GM18511 (cell line): Measurements from ENCODE around the gene EEF1A2.

Experiments used
- ATAC-seq: cut with Tn5 transposase; IDR thresholded peaks from one replicate; pipeline ENCODE4 v1.9.1; 2021; ENCODE audit warnings: mild to moderate bottlenecking, moderate library complexity; ENCODE audit not compliant: unreplicated experiment

Gene EEF1A2

DNA sequence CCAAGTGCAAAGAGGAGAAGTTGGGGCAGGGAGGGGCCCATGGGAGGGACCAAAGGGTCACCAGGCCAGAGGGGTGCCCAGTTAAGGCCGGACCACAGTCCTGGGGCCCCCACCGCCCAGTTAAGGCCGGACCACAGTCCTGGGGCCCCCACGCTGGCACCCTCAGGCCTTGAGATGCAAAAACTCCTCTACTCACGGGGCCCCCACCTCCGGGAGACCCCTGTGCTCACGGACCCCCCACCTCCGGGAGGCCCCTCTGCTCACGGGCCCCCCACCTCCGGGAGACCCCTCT, 43.4 kb downstream of the EEF1A2 start:
- ATAC-seq, result no peak

DNA sequence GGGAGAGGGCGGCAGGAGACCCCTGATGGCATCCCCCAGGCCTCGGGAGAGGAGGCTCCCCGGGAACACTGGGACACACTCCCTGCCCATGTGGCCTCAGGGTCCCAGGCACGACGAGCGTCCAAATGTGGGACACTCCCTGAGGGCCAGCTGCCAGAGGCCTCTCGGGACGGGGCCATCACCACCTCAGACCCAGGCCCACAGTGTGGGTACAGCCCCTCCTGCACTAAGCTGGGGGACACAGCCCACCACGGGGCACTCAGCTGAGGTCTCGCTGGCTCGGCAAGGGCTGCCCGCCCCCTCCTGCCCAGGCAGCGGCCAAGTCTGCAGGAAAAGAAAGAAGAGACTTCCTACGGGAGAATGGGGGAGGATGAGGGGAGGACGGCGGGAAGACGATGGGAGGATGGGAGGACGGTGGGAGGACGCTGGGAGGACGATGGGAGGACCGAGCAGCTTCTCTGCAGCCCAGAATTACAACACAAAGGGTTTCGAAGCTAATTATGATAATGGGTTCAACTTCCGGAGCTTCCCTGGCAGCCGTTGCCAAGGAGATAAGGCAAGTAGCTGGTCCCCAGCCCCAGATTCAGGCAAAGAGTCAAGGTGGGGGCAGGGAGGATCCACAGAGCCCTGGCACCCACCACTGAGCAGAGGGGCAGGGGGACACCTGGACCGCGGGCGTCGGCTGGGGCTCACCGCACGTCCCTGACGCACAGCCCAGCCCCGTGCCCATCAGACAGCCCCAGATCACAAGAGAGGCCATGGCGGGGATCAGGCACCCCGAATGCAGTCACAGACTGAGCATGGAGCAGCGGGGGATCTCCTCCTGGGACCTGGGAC, 43.9 kb downstream of the EEF1A2 start:
- ATAC-seq, result no peak

DNA sequence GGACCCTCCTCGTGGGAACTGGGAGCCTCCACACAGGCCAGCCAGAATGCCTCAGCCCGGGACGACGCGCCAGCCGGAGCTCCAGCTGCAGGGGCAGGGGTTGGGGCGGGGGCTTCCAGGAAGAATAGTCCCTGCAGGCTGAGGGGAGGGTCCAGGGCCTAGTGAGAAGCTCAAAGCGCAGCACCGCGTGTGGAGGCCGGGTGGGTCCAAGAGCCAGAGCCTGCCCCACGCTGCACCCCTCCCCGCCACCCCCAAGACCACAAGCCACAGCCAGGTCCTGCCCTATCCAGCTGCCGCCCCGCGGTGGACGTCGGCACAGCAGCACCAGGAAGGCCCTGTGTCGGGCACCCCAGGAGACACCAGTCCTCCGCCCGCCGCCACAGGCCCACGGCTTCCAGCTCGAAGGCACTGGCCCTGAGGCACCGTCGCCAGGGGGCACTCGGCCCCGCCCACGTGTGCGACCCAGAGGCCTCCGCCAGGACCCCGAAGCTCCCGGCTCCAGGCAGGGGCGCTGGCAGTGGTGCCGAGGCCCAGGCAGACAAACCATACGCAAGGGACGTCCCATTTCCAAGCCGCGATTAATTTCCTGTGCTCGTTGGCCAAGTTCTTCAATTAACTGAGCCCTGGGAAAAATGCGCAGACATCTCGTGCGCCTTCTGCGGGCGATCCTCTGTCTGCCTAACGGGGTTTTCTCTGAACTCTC, 45.9 kb downstream of the EEF1A2 start:
- ATAC-seq, result no peak

DNA sequence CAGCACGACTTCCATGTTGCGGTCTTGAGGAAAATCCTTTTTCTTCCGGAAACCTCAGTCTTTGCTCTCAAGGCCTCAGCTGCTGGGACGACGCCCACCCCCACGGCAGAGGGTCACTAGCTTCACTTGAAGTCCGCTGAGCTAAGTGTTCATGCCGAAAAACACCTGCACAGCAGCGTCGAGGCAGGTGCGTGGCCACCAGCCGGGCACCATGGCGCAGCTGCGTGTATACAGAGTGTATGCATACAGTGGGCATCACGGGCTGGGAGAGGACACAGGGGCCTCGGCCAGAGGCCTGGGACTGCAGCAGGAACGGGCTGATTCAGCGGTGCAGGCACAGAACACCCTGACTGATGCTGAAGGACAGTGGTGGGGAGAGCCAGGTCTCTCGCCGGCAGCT, 46.5 kb downstream of the EEF1A2 start:
- ATAC-seq, result no peak

DNA sequence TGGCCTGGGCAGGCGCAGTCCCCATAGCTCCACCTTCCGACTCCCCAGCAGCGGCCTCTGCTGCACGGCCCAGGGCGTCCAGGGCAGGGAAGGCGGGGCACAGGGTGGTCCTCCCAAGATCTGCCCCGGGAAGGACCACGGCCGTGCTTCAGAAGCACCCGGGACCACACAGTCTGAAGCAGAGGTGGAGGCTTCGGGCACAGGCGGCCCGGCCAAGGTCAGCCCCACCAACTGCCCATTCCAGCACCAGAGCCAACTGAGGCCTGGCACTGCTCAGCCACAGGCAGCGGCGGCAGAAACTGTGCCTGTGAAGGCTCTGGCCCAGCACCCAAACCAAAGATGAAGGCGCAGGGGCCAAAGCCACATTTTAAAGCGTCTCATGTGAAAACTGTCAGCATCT, 47.1 kb downstream of the EEF1A2 start:
- no peak for ATAC-seq

DNA sequence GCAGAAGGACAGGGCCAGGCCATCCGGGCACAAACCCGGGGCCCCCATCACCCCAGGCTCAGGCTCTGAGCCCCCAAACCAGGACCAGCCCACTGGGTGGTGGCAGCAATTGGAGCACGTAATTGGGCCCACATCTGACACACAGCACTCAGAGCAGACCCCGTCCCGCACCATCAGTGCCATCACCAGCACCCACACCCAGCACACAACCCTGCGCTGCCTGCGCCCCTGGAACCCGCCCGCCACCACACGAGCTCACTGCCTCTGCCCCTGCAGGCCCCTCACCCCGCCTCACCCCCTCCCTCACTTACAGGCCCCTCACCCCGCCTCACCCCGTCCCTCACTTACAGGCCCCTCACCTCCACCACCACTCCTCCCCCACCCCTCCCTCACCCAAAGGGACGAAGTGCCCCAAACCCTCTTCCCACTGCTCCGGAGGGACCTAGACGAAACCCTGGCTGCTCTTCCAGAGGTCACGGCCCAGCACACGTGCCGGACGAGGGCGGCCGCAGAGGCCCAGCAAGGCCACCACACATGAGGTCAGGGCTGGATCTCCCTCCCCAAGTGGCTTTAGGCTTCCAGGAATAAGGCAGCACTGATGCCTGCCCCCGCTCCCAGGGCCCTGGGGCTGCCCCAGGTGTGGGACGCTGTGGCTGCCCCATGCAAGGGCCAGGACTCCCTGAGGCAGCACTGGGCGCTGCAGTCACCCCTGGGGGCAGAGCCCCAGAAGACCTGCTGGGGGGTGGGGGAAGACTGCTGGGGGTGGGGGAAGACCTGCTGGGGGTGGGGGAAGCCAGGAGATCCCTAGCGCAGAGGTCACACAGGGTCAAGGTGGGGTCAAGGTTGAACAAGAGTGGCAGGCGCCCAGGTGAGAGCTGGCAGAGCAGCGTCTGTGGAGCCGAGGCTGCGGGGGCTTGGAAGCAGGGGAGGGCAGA, 48.8 kb downstream of the EEF1A2 start:
- no peak for ATAC-seq

DNA sequence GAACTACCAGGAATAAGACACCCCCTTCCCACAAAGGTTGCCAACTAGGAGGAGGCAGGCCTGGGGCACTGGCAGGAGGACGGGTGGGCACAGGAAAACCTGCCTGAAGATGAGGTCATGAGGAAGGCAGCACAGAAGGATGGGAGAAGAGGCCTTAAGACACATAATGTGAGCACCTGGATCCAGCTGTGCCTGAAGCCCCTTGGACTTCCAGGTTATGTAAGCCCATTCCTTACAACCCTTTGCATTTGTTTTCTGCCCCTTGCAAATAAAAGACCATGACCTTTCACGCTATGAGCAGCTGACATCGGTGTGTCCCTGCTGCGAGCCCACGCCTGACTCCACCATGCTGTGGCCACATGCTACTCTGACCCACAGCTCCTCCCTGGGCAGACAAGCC, 49.9 kb downstream of the EEF1A2 start:
- ATAC-seq, result no peak

DNA sequence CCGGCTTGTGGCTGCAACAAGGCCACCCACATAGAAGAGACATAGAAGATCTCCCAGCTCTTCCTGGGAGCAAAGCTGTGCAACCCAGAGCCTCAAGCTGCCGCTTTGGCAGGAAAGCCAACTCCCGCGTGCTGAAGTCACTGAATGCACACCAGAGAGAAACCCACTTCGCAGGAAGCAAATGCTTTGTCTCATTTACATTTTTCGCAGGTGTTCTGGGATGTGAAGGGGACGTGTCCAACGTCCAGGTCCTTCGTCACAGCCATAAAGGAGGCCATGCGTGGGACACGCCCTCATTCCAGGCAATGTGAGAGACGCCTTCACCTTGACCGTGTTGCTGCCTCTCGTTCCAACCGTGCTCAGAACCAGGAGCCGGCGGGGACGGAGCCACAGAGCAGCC, 50.9 kb downstream of the EEF1A2 start:
- no peak for ATAC-seq

DNA sequence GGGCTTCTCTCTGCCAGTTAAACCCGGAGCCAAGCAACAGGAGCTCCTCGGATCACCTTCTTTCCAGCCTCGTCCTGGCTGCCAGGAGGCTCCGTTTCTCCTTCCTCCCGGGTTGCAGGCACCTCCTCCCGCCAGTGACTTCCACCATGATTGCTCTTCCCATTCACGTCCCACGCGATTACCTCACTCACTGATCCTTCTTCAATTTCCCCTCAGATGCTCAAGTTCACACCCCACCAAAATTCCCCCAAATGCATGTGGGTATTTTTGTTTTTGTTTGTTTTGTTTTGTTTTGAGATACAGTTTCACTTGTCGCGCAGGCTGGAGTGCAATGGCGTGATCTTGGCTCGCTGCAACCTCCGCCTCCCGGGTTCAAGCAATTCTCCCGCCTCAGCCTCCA, 51.6 kb downstream of the EEF1A2 start:
- no peak for ATAC-seq

DNA sequence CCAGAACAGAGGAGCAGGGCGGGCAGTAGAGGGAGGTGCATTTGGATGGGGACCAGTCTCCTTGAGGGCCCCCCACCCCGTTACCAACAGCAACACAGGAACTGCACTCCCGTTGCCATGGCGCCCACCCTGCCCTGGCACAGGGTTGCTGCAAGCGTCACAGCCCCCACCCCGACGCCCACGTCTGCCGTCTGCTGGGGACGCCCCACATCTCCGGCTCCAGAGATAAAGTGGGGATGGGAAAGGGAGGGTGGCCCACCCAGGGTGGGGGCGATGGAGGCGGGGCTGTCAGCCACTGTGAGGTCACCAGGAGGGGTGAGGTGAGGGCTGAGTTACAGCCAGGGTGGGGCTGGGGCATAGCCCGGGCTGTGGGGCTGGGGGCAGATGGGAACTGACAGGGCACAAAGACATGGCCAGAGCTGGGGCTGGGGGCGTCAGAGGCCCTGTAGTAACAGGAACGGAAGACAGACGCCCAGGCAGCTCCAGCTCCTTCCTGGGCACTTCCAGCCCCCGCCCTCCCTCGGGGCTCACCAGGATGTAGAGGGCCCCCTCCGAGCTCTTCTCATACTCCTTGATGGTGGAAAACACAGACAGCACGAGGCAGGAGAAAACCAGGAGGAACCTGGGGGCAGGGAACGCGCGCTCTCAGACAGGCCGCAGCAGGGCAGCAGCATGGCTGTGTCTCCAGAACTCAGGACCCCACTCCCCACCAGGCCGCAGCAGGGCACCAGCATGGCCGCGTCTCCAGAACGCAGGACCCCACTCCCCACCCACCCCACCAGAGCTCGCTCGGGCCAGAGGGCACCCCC, 52.5 kb downstream of the EEF1A2 start:
- ATAC-seq, result no peak

DNA sequence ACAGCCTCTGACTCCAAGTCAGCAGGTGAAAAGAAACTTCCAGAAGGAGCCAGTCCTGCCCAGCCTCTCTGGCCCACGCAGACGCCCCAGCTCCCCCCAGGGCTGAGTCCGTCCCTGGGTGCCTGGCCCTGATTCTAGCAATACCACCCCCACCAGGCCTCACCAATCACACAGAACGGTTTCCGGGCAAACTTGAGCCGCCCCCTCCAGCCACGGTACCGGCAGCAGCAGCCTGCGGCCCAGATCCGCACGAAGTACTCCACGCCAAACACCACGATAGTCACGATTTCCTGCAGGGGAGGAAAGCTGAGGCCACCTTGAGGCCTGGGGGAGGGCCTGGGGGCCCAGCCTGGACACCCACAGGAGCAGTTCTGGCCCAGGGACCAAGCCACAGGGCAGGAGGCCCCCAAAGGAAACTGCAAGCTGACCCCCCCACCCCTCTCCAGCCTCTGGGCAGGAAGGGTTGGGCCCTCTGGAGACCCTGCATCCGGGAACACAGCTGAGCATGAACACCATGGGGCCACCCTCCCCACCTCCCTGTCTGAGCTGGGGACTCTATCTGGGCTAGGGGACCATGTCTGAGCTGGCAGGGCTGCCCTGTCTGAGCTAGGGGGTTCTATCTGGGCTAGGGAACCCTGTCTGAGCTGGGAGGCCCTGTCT, 53.7 kb downstream of the EEF1A2 start:
- no peak for ATAC-seq

DNA sequence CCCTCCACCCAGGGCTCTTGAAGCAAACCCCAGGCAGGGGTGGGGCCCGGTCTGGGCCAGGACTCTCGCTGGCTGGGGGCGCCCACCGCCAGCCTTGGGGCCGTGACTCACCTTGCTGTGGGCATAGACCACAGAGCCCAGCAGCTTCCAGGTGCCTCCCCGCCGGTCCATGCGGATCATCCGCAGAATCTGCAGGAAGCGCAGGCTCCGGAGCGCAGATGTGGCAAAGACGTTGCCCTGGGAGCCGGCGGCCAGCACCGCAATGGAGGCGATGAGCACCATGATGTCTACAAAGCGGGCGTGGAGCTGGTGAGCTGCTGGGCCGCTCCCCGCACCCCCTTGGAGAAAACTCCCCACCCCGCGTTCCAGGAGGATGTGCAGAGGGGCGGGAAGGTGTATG, 54.3 kb downstream of the EEF1A2 start:
- no peak for ATAC-seq

DNA sequence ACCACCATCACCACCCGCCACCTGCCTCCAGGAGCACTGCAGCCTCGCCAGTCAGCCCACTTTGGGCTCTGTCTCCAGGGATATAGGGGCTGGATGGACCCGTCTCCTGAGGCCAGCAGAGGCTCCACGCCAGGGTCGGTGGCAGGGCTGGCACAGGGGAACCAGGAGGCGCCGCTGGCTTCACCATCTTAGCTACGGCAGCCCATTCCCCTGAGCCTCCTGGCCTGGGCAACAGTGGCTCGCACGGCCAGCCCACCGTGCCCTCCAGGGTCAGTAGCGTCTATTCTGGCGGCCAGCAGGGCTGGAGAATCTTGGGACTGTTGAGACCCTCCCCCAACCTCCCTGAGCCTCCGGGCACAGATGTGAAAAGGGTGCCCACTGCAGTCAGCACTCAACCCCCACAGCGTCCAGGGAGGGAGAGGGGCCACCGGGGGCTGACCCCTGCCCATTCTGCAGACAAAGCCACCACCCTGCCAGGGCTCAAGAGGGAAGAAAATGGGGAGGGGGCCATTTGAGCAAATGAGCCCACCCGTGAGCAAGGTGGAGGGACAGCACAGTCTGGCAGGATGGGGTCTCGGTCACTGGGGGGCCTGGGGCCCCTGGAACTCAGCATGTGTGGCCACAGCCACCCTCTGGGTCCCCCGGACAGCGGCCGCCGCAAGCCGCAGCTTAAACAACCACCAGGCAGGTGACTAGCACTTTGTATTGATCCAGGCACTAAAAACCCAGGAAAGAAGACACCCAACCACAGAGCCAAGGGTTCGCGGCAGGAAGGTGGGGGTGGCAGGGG, 55.1 kb downstream of the EEF1A2 start:
- ATAC-seq, result no peak

DNA sequence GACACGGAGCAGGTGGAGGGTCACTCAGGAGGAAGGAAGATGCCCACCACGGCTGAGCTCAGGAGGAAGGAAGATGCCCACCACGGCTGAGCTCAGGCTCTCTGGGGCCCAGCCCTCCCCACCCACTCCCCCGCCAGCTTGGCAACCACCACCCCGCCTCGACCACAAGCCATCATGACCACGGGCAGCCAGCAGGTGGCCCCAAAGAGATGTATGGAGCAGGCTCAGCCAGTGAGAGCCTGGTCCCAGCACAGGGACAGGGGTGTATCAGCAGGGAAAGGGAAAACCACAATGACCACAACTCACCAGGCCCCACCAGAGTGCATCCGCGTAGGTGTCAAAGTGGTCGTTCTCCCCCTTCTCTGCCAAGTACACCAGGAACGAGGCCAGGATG, 56.8 kb downstream of the EEF1A2 start:
- no peak for ATAC-seq

DNA sequence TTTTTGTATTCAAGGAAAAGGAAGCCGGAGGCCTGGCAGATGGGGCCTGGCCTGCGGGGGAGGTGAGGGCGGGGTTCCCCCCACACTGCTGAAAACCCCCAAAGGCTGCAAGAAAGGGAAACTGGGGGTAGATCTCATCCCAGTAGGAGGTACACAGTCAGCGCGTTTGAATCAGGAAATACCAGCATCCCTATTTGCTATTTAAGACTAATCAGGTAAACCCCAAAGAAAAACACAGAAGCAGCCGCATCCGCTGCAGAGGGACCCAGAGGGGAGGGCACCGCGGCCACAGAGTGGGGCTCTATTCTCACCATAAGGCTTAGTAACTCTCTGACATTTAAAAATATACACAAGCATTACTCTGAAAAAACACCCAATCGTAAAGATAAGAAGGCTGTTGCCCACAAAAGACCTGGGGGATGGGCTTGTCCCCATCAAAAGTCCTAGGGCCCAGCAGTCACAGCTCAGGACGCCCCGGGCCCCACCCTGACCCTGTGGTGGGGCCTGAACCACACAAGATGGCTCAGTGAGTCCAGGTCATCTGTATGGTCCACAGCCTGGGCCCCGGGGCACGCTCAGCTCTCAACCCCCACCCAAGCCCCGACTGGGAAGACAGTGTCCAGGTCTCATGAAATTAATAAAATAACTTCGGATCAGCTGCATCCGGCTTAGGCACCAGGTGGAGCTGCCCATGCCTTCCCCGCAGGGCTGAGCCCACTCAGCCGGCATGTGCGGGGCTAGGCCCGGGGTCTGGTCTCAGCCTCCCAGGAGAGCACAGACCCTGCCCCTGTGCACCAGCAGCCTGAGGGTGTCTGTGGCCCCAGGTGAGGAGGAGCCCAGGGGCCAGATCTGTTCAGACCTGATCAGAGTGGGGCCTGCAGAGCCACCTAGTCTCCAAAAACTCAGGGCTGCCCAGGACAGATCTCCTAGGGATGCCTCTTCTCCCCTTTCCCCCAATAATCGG, 57.5 kb downstream of the EEF1A2 start:
- no peak for ATAC-seq

DNA sequence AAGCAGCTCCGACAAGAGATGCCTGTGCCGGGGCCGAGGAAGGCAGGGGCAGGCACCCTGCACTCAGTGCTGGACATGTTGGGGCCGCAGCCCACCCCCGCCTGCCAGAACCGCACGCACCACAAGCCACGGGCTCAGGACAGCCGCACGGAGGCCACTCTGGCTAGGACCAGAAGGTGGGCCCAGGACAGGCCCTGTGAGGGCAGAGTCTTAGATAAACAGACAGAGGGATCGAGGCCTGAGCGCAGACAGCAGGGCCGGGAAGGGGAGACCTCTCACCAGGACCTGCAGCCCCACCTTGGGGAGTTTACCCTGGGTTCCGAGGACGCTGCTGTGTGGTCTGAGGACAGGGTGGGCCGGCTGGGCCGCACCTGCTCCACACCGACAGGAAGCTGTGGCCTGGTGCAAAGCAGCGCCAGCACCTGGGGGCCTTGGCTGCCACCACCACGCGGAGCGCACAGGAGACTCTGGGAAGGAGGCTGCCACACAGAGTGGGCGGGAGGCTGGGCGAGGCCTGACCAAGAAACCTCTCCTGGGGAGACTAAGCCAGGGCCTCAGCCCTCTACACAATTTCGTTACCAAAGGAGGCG, 58.4 kb downstream of the EEF1A2 start:
- ATAC-seq, result no peak

DNA sequence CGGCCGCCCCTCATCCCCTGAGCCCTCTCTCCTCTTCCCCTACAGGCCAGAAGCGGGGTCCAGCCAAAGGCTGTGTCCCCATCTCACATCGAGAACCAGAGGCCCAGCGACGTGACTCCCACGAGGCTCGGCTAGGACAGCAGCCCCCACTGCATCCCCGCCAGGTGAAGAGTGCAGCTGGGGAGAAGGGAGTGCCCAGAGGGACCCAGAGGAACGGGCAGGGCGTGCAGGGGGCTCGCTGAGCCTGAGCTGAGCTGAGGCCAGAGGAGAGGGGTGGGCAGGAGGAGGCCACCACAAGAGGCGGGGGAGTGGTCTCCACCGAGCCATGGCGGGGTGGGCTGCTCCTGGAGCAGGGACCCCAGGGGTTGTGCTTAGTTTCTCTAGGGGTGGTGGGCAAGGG, 59.0 kb downstream of the EEF1A2 start:
- no peak for ATAC-seq

DNA sequence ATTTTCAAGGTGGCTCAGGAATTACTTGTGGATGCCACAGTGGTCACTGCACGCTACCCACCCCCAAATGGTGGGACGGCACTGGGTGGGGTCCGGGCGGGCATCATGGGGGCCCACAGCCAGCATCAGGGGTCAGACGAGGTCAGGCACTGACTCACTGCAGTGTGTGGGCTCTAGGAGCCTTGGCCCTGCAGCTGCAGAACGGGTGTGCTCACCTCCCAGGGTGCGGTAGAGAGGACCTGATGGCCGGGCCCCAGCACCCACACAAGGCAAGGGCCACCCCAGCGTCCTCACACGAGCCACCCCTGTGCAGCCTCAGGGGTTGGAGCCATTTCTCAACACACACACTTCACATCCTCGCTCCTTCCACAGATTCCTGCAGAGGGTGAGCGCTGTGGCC, 60.8 kb downstream of the EEF1A2 start:
- ATAC-seq, result no peak
